Smooth muscle cell of the brain vasculature (primary cell): ENCODE data around the gene PPTC7.
"Not testable (repeated sequence)": the region's sequence is repeated elsewhere in the genome, so short reads cannot be mapped to it uniquely, and the experiment has no call there.

ENCODE experiments used
- DNase-seq: peaks from one replicate; pipeline ENCODE4 v3.0.0-alpha.2; 2012; ENCODE audit warnings: low read depth, low spot score

Gene PPTC7

GRCh38 chr12:110583137-110584059, at the start of gene PPTC7:
TSS of gene PPTC7 (minus strand) at chr12:110583318. CDS start at chr12:110583031, 287 bp downstream.
- peak; percentile 90 for DNase-seq

- DNase-seq = no peak
Observed at GRCh38 chr12:110627500-110628195, 44.5 kb upstream of the PPTC7 start.

- DNase-seq = no peak
Observed at GRCh38 chr12:110622582-110622981, 39.5 kb upstream of the PPTC7 start.

- no peak for DNase-seq
Observed at GRCh38 chr12:110619534-110619953, 36.4 kb upstream of the PPTC7 start.

GRCh38 chr12:110616471-110617115, 33.5 kb upstream of the PPTC7 start:
- no peak for DNase-seq

- no peak for DNase-seq
Observed at GRCh38 chr12:110615171-110615570, 32.1 kb upstream of the PPTC7 start.

- DNase-seq = peak; percentile 77
Observed at GRCh38 chr12:110613771-110614684, 30.9 kb upstream of the PPTC7 start, which contains the start of gene TCTN1. TSS of gene TCTN1 (plus strand) at chr12:110614129. CDS start at chr12:110614183, 54 bp downstream.

GRCh38 chr12:110613071-110613770, 30.1 kb upstream of the PPTC7 start:
- no peak for DNase-seq

- DNase-seq = no peak
Observed at GRCh38 chr12:110606253-110606611, 23.1 kb upstream of the PPTC7 start.

- DNase-seq = not testable (repeated sequence)
Observed at GRCh38 chr12:110602085-110602814, 19.1 kb upstream of the PPTC7 start.

- DNase-seq = no peak
Observed at GRCh38 chr12:110600254-110600653, 17.1 kb upstream of the PPTC7 start.

GRCh38 chr12:110599334-110599733, 16.2 kb upstream of the PPTC7 start:
- DNase-seq = no peak

GRCh38 chr12:110597885-110598284, 14.8 kb upstream of the PPTC7 start:
- DNase-seq = no peak

GRCh38 chr12:110592919-110593318, 9.8 kb upstream of the PPTC7 start:
- not testable (repeated sequence) for DNase-seq

GRCh38 chr12:110592078-110592477, 9.0 kb upstream of the PPTC7 start:
- no peak for DNase-seq

GRCh38 chr12:110591451-110592051, 8.4 kb upstream of the PPTC7 start:
- no peak for DNase-seq

GRCh38 chr12:110590806-110591326, 7.7 kb upstream of the PPTC7 start:
- no peak for DNase-seq

GRCh38 chr12:110590059-110590458, 6.9 kb upstream of the PPTC7 start:
- DNase-seq = no peak

- not testable (repeated sequence) for DNase-seq
Observed at GRCh38 chr12:110587102-110587501, 4.0 kb upstream of the PPTC7 start.
